Activated CD8-positive, alpha-beta memory T cell treated with anti-CD3 and anti-CD28 coated beads, Interleukin-2, amount 50 U/mL, for 4 hours (primary cell): ENCODE results near the gene RDH14.

Experiments used
- DNase-seq: peaks from one replicate; pipeline ENCODE4 v3.0.0-alpha.2; 2020

RDH14 gene

GRCh38 chr2:18560797-18561085 lies 288 bp upstream of the RDH14 start:
- DNase-seq: no peak

DNA sequence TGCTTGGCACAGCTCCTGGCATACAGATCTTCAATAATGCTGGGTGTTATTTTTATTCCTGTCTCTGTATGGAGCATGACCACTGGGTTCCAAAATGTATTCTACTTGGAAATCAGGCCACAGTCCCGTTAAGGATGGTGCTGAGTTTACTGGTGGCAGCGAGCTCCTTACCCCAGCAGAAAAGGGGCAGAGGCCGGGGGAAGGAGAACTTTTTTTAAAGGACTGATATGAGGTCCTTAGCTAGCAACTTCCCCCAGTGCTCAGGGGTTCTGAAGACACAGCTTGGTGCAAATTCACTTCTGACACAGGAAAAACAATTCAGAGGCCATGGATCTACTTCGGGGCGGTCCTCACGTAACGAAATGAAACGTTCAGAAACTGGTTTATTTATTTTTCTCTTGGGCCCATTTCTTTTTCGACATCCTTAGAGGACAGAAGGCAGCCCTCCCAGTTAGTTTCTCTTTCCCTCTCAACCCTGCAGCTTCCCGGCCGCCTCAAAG lies 872 bp downstream of the RDH14 start:
- DNase-seq: no peak

DNA sequence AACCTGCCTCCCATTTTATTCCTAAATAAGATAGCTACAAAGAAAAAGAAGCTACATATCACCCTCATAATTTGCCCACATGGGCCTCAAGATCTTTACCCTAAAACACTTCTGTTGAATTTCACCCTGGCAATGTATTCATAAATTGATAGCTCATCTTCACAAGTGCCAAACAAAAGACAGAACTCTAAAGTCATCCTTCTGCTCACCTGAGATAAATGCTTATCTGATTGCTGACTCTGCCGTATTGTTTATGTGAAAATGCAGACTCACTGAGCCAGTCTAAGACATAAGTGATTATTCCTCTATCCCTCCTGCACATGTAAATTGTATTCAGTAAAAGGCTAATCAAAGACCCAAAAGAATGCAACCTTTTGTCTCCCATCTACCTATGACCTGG lies 2.0 kb downstream of the RDH14 start:
- no peak for DNase-seq

- DNase-seq: no peak
Measured at GRCh38 chr2:18557121-18557520, 3.3 kb downstream of the RDH14 start.

DNA sequence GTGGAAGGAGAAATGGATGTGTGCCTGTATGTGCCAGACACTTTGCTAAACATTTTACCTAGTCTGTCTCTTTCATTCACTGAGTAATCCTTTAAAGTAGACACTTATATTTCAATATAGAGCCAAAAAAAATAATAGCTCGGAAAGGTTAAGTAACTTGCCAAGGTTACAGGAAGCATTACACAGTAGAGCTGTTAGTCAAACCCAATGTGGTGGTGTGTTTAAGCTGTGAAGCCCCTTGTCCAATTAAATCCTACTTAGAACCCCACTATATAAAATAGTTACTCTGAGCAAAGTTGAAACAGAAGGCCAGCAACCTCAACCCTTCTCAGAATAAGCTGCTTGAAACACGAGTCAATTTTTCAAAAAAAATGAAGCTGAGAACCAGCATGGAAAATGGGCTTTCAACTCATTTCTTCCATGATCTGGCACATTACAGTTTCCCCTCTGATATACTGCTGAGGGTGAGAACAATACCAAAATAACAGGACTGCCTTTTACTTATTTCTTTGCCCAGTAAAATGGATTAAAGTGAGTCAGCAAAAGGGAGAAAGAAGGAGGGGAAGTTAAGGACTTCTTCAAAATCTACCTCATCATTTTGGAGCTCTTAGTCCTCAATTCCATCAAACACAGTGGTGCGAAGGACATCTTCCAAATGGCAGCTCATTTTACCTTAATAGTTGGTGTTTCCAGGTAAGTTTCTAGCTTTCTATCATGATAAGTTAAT lies 7.9 kb downstream of the RDH14 start:
- no peak for DNase-seq

DNA sequence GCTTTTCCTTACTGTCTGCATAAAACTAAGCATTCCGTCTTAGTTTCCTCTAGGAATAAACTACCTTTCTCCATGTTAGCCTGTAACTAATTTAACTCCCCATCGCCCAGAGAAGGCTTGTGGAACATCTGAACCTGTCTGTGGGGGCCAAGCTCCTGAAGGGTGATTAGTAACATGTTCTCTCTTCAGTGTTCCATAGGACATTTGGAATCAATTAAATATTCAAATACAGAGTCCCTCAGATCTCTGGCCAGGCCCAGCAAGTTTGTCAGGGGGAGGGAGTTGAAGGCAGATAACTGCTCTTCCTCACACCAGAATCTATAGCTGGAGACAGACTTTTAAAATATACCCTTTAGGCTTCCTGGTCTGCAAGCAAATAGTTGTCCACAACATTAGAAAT lies 8.8 kb downstream of the RDH14 start:
- no peak for DNase-seq

DNA sequence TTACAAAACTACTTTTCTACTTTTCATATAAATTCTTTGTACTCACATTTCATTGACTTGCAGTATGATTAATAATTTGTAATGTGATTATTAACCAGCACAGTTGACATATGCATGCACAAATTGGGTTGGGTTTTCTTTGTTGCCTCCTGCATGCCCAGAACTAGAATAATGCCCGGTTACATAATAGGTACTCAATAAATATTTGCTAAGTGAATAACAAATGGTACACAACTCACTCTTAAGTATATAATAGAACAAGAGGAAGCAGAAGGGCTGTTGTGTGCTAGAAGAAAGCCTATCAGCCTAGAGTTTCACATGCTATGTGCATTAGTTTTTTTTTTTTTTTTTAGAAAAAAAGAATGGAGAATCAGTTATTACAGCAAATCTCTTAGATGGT lies 9.3 kb downstream of the RDH14 start:
- no peak for DNase-seq

DNA sequence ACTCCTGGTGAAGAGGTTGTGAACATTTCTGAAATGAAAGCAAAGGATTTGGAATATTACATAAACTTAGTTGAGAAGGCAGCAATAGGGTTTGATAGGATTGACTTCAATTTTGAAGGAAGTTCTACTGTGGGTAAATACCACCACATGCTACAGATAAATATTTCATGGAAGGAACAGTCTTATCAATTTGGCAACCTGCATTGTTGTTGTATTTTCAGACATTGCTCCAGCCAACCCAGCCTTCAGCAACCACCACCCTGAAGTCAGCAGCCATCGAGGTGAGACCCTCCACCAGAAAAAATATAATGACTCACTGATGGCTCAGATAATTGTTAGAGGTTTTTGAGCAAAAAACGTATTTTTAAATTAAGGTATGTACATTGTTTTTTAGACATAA lies 10.0 kb downstream of the RDH14 start:
- DNase-seq: no peak

DNA sequence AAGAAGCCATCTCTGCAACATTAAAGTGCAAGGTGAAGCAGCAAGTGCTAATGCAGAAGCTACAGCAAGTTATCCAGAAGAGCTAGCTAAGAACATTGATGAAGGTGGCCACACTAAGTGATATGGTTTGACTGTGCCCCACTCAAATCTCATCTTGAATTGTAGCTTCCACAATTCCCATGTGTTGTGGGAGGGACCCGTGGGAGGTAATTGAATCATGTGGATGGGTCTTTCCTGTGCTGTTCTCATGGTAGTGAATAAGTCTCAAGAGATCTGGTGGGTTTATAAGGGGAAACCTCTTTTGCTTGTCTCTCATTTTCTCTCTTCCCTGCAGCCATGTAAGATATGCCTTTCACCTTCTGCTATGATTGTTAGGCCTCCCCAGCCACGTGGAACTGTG lies 11.4 kb downstream of the RDH14 start:
- no peak for DNase-seq

- no peak for DNase-seq
Measured at GRCh38 chr2:18548621-18549020, 11.8 kb downstream of the RDH14 start.

- no peak for DNase-seq
Measured at GRCh38 chr2:18546567-18546966, 13.9 kb downstream of the RDH14 start.

- DNase-seq: no peak
Measured at GRCh38 chr2:18545384-18545783, 15.1 kb downstream of the RDH14 start.

- DNase-seq: no peak
Measured at GRCh38 chr2:18544171-18544570, 16.3 kb downstream of the RDH14 start.

DNA sequence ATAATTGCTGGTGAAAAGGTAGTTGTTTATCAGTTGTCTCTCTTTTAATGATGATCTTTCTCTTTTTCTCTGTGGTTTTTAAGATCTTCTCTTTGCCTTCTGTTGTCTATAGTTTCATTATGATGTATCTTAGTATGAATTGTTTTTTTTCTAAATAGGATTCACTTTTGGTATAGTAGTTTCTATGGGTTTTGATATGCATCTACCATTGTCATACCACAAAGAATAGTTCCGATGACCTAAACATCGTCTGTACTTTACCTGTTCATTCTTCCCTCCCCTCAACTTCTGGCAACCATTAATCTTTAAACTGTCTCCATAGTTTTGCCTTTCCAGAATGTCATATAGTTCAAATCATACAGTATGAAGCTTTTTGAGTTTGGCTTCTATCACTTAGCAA lies 19.6 kb downstream of the RDH14 start:
- DNase-seq: no peak

DNA sequence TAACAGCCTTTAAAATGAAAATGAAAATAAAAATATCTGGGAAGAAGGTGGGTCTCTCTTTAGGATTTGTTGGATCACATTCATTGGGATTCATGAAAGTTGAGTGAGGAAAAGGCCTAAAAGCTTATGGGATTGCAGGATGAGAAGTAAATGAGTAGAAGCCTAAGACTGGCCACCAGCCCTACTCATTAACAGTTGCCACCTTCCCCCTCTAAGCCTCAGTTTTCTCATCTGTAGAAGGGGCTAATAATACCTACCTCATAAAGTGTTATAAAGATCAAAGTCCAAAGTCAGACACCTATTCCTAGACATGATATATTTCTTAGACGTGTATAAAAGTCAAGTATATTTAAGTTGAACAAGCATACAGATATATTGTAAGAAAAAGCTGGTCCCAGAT lies 23.8 kb downstream of the RDH14 start:
- DNase-seq: no peak

DNA sequence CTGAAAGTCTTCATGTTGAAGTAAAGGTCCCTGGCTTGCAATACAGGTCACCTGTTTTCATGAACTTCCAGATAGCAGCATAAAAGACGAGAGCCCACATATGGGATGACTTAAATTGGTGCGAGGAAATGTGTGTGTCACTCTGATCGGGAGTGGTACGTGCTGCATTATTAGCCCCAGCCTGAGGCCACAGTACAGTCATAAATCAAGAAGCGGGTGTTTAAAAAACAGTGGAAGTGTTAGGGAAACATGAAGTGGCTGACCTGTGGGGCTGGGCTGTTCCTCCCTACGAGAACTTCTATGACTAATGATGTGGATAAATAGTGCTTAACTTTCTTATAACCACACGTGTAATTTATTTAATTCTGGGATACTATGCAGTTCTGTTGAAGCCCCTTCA lies 24.4 kb downstream of the RDH14 start:
- DNase-seq: no peak

- DNase-seq: no peak
Measured at GRCh38 chr2:18531194-18531593, 29.3 kb downstream of the RDH14 start.

GRCh38 chr2:18527822-18528221 lies 32.6 kb downstream of the RDH14 start:
- no peak for DNase-seq

GRCh38 chr2:18527326-18527725 lies 33.1 kb downstream of the RDH14 start:
- DNase-seq: no peak

GRCh38 chr2:18526429-18526828 lies 34.0 kb downstream of the RDH14 start:
- no peak for DNase-seq

DNA sequence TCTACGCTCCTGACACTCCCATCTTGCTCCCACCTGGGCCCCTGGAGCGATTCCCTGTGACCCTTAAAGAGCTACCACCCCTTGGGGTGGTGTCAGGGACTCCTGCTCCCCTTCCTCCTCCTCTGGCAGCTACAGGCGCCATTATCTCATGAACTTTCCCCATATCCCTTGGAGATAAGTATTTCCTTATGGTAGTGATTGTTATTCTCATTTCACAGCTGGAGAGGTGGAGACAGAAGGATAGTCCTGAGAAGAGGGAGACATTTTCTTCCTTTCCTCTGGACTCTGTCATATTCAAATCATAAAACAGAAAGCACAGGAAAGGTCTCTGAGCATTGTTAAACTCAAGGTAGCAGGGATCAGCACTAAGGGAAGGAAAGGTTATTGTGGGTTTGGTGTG lies 34.6 kb downstream of the RDH14 start:
- no peak for DNase-seq

- no peak for DNase-seq
Measured at GRCh38 chr2:18525236-18525635, 35.2 kb downstream of the RDH14 start.

GRCh38 chr2:18522484-18523146 lies 37.8 kb downstream of the RDH14 start:
- no peak for DNase-seq

GRCh38 chr2:18520451-18521425 lies 39.7 kb downstream of the RDH14 start:
- DNase-seq: peak; percentile 74
